PFSK-1 (cell line): Measurements from ENCODE around the gene SLC27A3.

ENCODE experiments used
- FOXP2 ChIP-seq: optimal IDR thresholded peaks from 2 replicates; pipeline ENCODE3; 2011; ENCODE audit warnings: borderline replicate concordance, control low read depth, inconsistent platforms; ENCODE audit not compliant: insufficient read depth; ENCODE audit errors: extremely low read length, extremely low read depth
- POLR2AphosphoS5 ChIP-seq: IDR thresholded peaks from 2 replicates; pipeline ENCODE4 v1.6.1; 2012; ENCODE audit warnings: low read depth, mild to moderate bottlenecking, control low read depth, low read length, moderate library complexity
- REST ChIP-seq, 2 experiments: IDR thresholded peaks; 2 replicates each; pipeline versions ENCODE4 v1.6.1 to v1.8.0; 2011 to 2012; ENCODE audit warnings: low read depth in 2 of 2, low read length in 2 of 2, control low read depth in 1 of 2, inconsistent platforms in 1 of 2, mild to moderate bottlenecking in 1 of 2, moderate library complexity in 1 of 2; ENCODE audit not compliant: insufficient read depth in 1 of 2
- SIN3A ChIP-seq: IDR thresholded peaks from 2 replicates; pipeline ENCODE4 v1.6.1; 2012; ENCODE audit warnings: mild to moderate bottlenecking, low read length, moderate library complexity, borderline replicate concordance; ENCODE audit not compliant: insufficient read depth
- TAF1 ChIP-seq: IDR thresholded peaks from 2 replicates; pipeline ENCODE4 v1.6.1; 2012; ENCODE audit warnings: low read length, control low read depth, borderline replicate concordance; ENCODE audit not compliant: insufficient read depth

- TF ChIP-seq POLR2AphosphoS5 (no peak), TAF1 (no peak), FOXP2 (no peak), REST (IDR thresholded peaks at IDR 0.05; ENCODE audit: insufficient read depth in 1 of 2, low read depth in 2 of 2, low read length in 2 of 2) (no peak), SIN3A (no peak)
Measured at GRCh38 chr1:153778824-153779519, 3.8 kb downstream of the SLC27A3 start.
